Suprapubic skin (tissue), 2 donors: Measurements from ENCODE around the gene TSC22D4.

Source experiments
- EP300 ChIP-seq: sonication (generic); formaldehyde crosslinking; IDR thresholded peaks from one replicate; pipeline ENCODE4 v1.6.1; 2017; ENCODE audit warnings: antibody characterized with exemption
- POLR2A ChIP-seq, 2 donors: fragments of 450-650 bp; IDR thresholded peaks; one replicate each; pipeline ENCODE4 v1.6.1; 2017; ENCODE audit warnings: antibody characterized with exemption in 2 of 2, mild to moderate bottlenecking in 2 of 2, moderate library complexity in 2 of 2

- TF ChIP-seq POLR2A (IDR thresholded peaks at IDR 0.05) (no peak), EP300 (no peak)
These were observed 10.1 kb upstream of the TSC22D4 start for GRCh38 chr7:100489121-100489520.
